Measurements from ENCODE around the gene MBP. TPM values are rescaled to one million over a fixed set of nuclear protein-coding genes. Genes with fewer than 3 reads are reported as not detected.

MBP gene
- total and polyA plus RNA-seq, 2 of the 13 experiments (the other 11 are each of a cell fraction or from before 2014, with no cell fraction given), result 5.0 to 8.5 TPM

DNA sequence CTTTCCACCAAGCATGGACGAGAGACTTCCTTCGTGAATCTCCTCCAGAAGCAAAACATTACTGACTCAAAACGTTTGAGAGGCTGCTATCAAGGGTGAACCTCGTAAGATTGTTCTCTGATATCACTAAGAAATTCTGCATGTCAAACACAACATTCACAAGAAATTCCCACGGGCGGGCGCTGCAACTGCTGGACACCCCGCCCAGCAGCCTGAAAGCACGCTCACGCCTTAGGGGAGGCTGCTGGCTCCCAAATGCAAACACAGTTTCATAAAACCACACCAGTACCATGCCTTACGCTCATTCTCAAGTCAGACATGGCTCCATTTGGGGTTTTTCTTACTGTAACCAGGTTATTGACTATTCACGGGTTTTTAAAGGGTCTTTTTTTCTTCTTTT, 39.0 kb downstream of the MBP start:
- H3K27me3 ChIP-seq (ENCODE audit: control insufficient read depth in 1 of 2, insufficient read depth in 2 of 2, low read length in 2 of 2), result no peaks in the 10 kb centered on the region
- H3K4me2 ChIP-seq (ENCODE audit: low read depth, low read length), result no peak overlapping the region
- H3K27ac ChIP-seq (ENCODE audit: extremely low read length, insufficient read depth, low read length), result no peak overlapping the region
- no peaks in the 10 kb centered on the region for H3K79me2 ChIP-seq (ENCODE audit: insufficient read depth, low read length)
- H3K4me3 ChIP-seq (replicated peaks in 1 of 3; ENCODE audit: insufficient read depth in 1 of 3, low read depth in 2 of 3, low read length in 3 of 3), result no peak overlapping the region
- no TSS peak for BruUV-seq (replicated peaks)
- in situ Hi-C loops (cut with HindIII; ENCODE audit: extremely low pct_ligation_motif_present, low pct_unique_long_range_greater_than_20kb) (no loop called here), intact Hi-C loops (cut with micrococcal nuclease; ENCODE audit: unreplicated experiment) (no loop called here)
- POLR2A ChIA-PET, result no interaction called here
- ATAC-seq (no peak), DNase-seq (ENCODE audit: low spot score) (no peak), FAIRE-seq (no peak)
- H3K36me3 ChIP-seq (replicated peaks in 1 of 2; ENCODE audit: control insufficient read depth in 1 of 2, insufficient read depth in 2 of 2, low read length in 2 of 2), result no peaks in the 10 kb centered on the region; a peak in 1 of 5 replicates
- H3K9me3 ChIP-seq (ENCODE audit: low read length), result no peaks in the 10 kb centered on the region
- 83% methylated on average over 12 of the region's 12 CpGs for WGBS (ENCODE audit: low lambda C conversion rate)
- H4K20me1 ChIP-seq (ENCODE audit: insufficient read depth, low read length), result peaks cover 7% of the 10 kb centered on the region
- H3K9ac ChIP-seq (ENCODE audit: insufficient read depth, low read depth, low read length), result no peak overlapping the region
- no peak overlapping the region for H2AFZ ChIP-seq (ENCODE audit: low read length)
- H3K4me1 ChIP-seq (ENCODE audit: insufficient read depth, low read length), result peaks cover 8% of the 10 kb centered on the region; the same call in 1 of the 2 replicates
- CTCF ChIA-PET (ENCODE audit: low intra/inter-chr PET ratio, low total read pairs), result no interaction called here
- no peak for TF ChIP-seq SNAPC2 (CRISPR knock-in tag; IDR thresholded peaks at IDR 0.05)
- no peak for TF ChIP-seq HIVEP1 (CRISPR knock-in tag; IDR thresholded peaks at IDR 0.05)
- TF ChIP-seq ZNF10 (CRISPR knock-in tag; IDR thresholded peaks at IDR 0.05; ENCODE audit: borderline replicate concordance, low read depth), result no peak
- no peak for TF ChIP-seq ZNF605 (CRISPR knock-in tag; IDR thresholded peaks at IDR 0.05)
- no peak for TF ChIP-seq ZNF772 (CRISPR knock-in tag; IDR thresholded peaks at IDR 0.05)
- no peak for TF ChIP-seq TEF (CRISPR knock-in tag; IDR thresholded peaks at IDR 0.05)
- TF ChIP-seq GRHL1 (CRISPR knock-in tag; conservative IDR thresholded peaks at IDR 0.05), result no peak
- TF ChIP-seq, protein P1, sequence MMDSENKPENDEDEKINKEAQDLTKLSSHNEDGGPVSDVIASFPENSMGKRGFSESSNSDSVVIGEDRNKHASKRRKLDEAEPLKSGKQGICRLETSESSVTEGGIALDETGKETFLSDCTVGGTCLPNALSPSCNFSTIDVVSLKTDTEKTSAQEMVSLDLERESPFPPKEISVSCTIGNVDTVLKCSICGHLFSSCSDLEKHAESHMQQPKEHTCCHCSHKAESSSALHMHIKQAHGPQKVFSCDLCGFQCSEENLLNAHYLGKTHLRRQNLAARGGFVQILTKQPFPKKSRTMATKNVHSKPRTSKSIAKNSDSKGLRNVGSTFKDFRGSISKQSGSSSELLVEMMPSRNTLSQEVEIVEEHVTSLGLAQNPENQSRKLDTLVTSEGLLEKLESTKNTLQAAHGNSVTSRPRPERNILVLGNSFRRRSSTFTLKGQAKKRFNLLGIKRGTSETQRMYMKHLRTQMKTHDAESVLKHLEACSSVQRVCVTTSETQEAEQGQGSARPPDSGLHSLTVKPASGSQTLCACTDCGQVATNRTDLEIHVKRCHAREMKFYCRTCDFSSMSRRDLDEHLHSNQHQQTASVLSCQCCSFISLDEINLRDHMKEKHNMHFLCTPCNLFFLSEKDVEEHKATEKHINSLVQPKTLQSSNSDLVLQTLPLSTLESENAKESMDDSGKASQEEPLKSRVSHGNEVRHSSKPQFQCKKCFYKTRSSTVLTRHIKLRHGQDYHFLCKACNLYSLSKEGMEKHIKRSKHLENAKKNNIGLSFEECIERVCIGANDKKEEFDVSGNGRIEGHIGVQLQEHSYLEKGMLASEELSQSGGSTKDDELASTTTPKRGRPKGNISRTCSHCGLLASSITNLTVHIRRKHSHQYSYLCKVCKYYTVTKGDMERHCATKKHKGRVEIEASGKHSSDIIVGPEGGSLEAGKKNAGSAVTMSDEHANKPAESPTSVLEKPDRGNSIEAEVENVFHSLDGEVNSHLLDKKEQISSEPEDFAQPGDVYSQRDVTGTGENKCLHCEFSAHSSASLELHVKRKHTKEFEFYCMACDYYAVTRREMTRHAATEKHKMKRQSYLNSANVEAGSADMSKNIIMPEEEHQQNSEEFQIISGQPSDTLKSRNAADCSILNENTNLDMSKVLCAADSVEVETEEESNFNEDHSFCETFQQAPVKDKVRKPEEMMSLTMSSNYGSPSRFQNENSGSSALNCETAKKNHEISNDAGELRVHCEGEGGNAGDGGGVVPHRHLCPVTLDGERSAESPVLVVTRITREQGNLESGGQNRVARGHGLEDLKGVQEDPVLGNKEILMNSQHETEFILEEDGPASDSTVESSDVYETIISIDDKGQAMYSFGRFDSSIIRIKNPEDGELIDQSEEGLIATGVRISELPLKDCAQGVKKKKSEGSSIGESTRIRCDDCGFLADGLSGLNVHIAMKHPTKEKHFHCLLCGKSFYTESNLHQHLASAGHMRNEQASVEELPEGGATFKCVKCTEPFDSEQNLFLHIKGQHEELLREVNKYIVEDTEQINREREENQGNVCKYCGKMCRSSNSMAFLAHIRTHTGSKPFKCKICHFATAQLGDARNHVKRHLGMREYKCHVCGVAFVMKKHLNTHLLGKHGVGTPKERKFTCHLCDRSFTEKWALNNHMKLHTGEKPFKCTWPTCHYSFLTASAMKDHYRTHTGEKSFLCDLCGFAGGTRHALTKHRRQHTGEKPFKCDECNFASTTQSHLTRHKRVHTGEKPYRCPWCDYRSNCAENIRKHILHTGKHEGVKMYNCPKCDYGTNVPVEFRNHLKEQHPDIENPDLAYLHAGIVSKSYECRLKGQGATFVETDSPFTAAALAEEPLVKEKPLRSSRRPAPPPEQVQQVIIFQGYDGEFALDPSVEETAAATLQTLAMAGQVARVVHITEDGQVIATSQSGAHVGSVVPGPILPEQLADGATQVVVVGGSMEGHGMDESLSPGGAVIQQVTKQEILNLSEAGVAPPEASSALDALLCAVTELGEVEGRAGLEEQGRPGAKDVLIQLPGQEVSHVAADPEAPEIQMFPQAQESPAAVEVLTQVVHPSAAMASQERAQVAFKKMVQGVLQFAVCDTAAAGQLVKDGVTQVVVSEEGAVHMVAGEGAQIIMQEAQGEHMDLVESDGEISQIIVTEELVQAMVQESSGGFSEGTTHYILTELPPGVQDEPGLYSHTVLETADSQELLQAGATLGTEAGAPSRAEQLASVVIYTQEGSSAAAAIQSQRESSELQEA (CRISPR knock-in tag; IDR thresholded peaks at IDR 0.05; ENCODE audit: not compliant biosample characterization), result no peak
- TF ChIP-seq POGZ (CRISPR knock-in tag; IDR thresholded peaks at IDR 0.05), result no peak
- TF ChIP-seq DMAP1 (CRISPR knock-in tag; IDR thresholded peaks at IDR 0.05), result no peak
- TF ChIP-seq ZNF644 (CRISPR knock-in tag; IDR thresholded peaks at IDR 0.05; ENCODE audit: low read depth), result no peak
- TF ChIP-seq ISX (CRISPR knock-in tag; conservative IDR thresholded peaks at IDR 0.05), result no peak
- no peak for TF ChIP-seq ZNF468 (CRISPR knock-in tag; IDR thresholded peaks at IDR 0.05)
- no peak for TF ChIP-seq ZNF749 (CRISPR knock-in tag; IDR thresholded peaks at IDR 0.05; ENCODE audit: borderline replicate concordance)
- no peak for TF ChIP-seq HNRNPLL (IDR thresholded peaks at IDR 0.05; ENCODE audit: low read depth, low read length, poor library complexity, severe bottlenecking)
- TF ChIP-seq ZNF703 (CRISPR knock-in tag; IDR thresholded peaks at IDR 0.05; ENCODE audit: borderline replicate concordance), result no peak

All from HepG2 (cell line).